Esophagus muscularis mucosa (tissue), 4 donors: Measurements from ENCODE around the gene STYXL2.

Experiments
- CTCF ChIP-seq, 3 experiments: fragments of 200-600 bp in 2 of 3; fragments of 450-650 bp in 1 of 3; sonication (generic) in 2 of 3; IDR thresholded peaks; one replicate each; pipeline ENCODE4 v1.5.1; 2017 to 2019; ENCODE audit warnings: antibody characterized with exemption in 3 of 3, mild to moderate bottlenecking in 2 of 3, moderate library complexity in 1 of 3
- EP300 ChIP-seq: sonication (generic); formaldehyde crosslinking; IDR thresholded peaks from one replicate; pipeline ENCODE4 v1.6.1; 2017; ENCODE audit warnings: antibody characterized with exemption
- POLR2A ChIP-seq: fragments of 450-650 bp; IDR thresholded peaks from one replicate; pipeline ENCODE4 v1.6.1; 2017; ENCODE audit warnings: antibody characterized with exemption, moderate library complexity, mild to moderate bottlenecking, low read depth
- POLR2AphosphoS5 ChIP-seq, 2 donors: sonication (generic); formaldehyde crosslinking; IDR thresholded peaks; one replicate each; pipeline ENCODE4 v1.6.1; 2017; ENCODE audit warnings: antibody characterized with exemption in 2 of 2

GRCh38 chr1:167122121-167122480 lies 28.2 kb downstream of the STYXL2 start:
- TF ChIP-seq CTCF (IDR thresholded peaks at IDR 0.05) (no peak), EP300 (no peak), POLR2A (no peak), POLR2AphosphoS5 (IDR thresholded peaks at IDR 0.05) (no peak)
